Chondrocyte (in vitro differentiated cells): ENCODE data around the gene ADGRB3. TPM values are rescaled to one million over a fixed set of nuclear protein-coding genes. Genes with fewer than 3 reads are reported as not detected.

ENCODE experiments used
- DNase-seq: peaks from one replicate; pipeline ENCODE4 v3.0.0; 2021; ENCODE audit warnings: mixed read lengths, low spot score
- H3K27ac Mint-ChIP-seq: one replicate; pipeline ENCODE4 v1.8.0; 2021; ENCODE audit warnings: mild to moderate bottlenecking, moderate library complexity, mixed read lengths; ENCODE audit not compliant: unreplicated experiment
- H3K27me3 Mint-ChIP-seq: 2 replicates; pipeline ENCODE4 v1.8.0; 2021; ENCODE audit warnings: low read depth, mixed read lengths
- H3K36me3 Mint-ChIP-seq: 2 replicates; pipeline ENCODE4 v1.8.0; 2021; ENCODE audit warnings: low read depth, mixed read lengths
- H3K4me1 Mint-ChIP-seq: 2 replicates; pipeline ENCODE4 v1.8.0; 2021; ENCODE audit warnings: low read depth, mild to moderate bottlenecking, mixed read lengths
- H3K4me3 Mint-ChIP-seq: one replicate; pipeline ENCODE4 v1.8.0; 2021; ENCODE audit warnings: mild to moderate bottlenecking, moderate library complexity, mixed read lengths; ENCODE audit not compliant: unreplicated experiment
- H3K9me3 Mint-ChIP-seq: 2 replicates; pipeline ENCODE4 v1.8.0; 2021; ENCODE audit warnings: low read depth, mixed read lengths
- total RNA-seq: library from RNA; stranded (reverse); gene quantifications from 3 replicates; pipeline ENCODE4 v1.2.1, GENCODE V29; 2021
- TF ChIP-seq, protein P1 (sequence below): fragments of 200-600 bp; sonication (generic); IDR thresholded peaks from 2 replicates; pipeline ENCODE4 v1.5.0; 2021; ENCODE audit warnings: antibody characterized with exemption, mild to moderate bottlenecking, moderate library complexity

The ADGRB3 gene
- total RNA-seq, 1 donor from 2014 or later: not detected

DNA sequence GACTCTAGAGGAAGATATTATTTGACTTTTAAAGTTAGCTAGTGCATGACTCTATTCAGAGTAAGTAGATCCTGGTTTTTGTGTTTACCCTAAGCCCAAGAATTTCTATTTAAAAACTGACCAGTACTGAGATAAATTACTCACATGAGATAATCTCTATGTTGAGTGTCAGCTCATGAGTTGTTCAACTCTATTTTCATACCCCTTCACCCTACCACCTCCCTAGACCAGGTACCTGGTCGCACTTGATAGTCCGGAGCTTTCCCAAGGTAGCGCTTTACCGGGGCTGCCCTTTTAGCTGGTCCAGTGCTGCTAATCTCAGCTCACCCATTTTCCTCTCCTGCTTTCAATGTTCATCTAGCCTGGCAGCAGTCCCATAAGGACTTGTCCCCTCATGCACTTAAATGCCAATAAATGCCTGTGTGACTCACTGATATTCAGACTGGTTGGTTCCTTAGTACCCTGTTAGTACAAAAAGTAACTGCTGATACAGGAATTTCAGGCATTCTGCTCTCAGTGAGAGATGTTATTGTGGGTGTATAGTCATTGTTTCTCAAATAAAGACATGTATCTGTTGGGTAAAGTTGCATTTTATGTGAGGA lies 503.9 kb downstream of the ADGRB3 start:
- H3K27me3 Mint-ChIP-seq: peaks cover 2% of the 10 kb centered on the region
- H3K36me3 Mint-ChIP-seq: no peaks in the 10 kb centered on the region
- H3K4me1 Mint-ChIP-seq: peaks cover 14% of the 10 kb centered on the region
- H3K9me3 Mint-ChIP-seq: no peaks in the 10 kb centered on the region
- no peak overlapping the region for H3K27ac Mint-ChIP-seq
- no peak for DNase-seq
- TF ChIP-seq, protein P1, sequence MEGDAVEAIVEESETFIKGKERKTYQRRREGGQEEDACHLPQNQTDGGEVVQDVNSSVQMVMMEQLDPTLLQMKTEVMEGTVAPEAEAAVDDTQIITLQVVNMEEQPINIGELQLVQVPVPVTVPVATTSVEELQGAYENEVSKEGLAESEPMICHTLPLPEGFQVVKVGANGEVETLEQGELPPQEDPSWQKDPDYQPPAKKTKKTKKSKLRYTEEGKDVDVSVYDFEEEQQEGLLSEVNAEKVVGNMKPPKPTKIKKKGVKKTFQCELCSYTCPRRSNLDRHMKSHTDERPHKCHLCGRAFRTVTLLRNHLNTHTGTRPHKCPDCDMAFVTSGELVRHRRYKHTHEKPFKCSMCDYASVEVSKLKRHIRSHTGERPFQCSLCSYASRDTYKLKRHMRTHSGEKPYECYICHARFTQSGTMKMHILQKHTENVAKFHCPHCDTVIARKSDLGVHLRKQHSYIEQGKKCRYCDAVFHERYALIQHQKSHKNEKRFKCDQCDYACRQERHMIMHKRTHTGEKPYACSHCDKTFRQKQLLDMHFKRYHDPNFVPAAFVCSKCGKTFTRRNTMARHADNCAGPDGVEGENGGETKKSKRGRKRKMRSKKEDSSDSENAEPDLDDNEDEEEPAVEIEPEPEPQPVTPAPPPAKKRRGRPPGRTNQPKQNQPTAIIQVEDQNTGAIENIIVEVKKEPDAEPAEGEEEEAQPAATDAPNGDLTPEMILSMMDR: no peak
- H3K4me3 Mint-ChIP-seq: no peak overlapping the region

DNA sequence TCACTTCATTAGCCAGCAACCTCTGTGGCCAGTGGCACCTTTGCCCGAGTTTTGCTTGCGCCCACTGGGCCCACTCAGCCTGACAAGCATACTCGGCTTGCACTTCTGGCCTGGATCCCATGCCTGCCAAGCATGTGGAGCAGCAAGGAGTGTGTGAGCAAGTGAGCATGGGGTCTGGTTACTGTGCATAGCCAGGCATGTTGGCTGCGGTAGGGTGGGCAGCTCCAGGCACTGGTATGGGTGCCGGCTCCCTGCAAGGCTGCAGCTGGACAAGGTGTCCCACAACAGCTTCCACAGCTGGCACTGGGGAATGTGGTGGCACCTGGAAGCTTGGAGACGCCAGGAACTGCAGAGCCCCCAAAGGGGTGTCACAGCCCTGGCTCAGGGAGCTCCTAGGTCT lies 510.0 kb downstream of the ADGRB3 start:
- Mint-ChIP-seq H3K27me3 (no peaks in the 10 kb centered on the region), H3K9me3 (peaks cover 18% of the 10 kb centered on the region), H3K27ac (no peak overlapping the region), H3K4me3 (no peak overlapping the region), H3K4me1 (no peaks in the 10 kb centered on the region), H3K36me3 (no peaks in the 10 kb centered on the region)
- DNase-seq: peak; percentile 82
- TF ChIP-seq, protein P1: no peak

DNA sequence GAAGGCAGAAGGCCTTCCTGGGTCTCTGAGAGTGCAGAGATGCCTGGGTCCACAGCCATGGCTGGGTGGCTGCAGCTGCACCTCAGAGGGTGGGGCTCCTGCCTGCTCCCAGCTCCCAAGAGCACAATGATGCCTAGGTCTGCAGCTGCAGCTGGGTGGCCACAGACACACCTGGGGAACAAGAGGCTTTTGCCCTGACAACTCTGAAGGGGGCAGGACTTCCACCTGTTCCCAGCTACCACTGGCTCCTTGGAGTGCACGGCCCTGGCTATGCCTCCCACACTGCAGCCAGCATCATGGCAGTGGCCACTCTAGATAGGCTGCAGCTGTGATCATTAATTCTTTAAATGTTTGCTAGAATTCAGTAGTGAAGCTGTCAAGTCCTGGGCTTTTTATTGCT lies 511.3 kb downstream of the ADGRB3 start:
- H3K4me1 Mint-ChIP-seq: no peaks in the 10 kb centered on the region
- no peaks in the 10 kb centered on the region for H3K27me3 Mint-ChIP-seq
- TF ChIP-seq, protein P1: no peak
- H3K9me3 Mint-ChIP-seq: peaks cover 18% of the 10 kb centered on the region
- no peaks in the 10 kb centered on the region for H3K36me3 Mint-ChIP-seq
- no peak for DNase-seq
- H3K4me3 Mint-ChIP-seq: no peak overlapping the region
- H3K27ac Mint-ChIP-seq: no peak overlapping the region

DNA sequence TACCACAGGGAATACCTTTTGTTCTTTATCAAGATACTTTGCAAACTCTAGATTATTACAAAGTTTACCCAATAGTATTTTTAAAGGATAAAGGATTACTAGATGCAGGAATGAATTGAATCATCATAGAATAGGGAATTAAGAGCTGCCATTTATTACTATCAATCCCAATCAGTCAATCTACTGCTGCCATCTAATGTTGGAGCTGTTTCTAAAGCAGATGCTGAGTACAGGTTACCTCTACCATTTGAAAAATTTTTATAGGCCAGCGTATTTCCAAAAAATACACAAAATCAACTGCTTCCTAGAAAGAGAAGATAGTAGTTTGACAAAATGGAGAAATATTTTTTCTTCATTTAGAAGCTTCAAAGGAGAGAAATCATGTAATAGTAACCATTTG lies 520.4 kb downstream of the ADGRB3 start:
- Mint-ChIP-seq H3K36me3 (no peaks in the 10 kb centered on the region), H3K9me3 (no peaks in the 10 kb centered on the region), H3K27ac (no peak overlapping the region), H3K27me3 (no peaks in the 10 kb centered on the region), H3K4me3 (no peak overlapping the region), H3K4me1 (no peaks in the 10 kb centered on the region)
- no peak for DNase-seq
- TF ChIP-seq, protein P1: peak; percentile 55

DNA sequence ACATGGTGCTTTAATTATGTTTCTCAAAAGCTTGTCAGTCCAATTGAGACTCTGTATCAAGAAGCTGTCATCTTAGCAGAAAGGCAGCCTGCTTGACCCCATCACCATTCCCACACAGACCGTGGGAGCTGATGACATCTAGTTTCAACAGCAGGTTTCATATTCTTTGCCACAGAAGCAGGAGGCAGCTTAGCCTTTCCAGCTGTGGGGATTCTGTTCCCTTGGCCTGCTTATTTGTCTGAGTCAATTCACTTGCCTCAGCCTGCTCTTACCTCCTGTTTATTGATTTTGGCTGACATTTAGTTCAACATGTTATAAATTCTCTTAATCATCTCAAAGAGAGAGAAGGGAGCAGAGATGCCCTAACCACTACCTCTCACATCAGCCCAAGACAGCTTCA lies 527.7 kb downstream of the ADGRB3 start:
- Mint-ChIP-seq H3K4me1 (no peaks in the 10 kb centered on the region), H3K27me3 (peaks cover 5% of the 10 kb centered on the region), H3K36me3 (no peaks in the 10 kb centered on the region), H3K4me3 (no peak overlapping the region), H3K27ac (no peak overlapping the region), H3K9me3 (peaks cover 3% of the 10 kb centered on the region)
- TF ChIP-seq, protein P1: no peak
- no peak for DNase-seq
